ENCODE data around the gene TMEM198. TPM values are rescaled to one million over a fixed set of nuclear protein-coding genes. Genes with fewer than 3 reads are reported as not detected.

TMEM198 gene
- polyA plus RNA-seq, 1 donor (not counting 4 experiments of a cell fraction or from before 2014, with no cell fraction given) = 0.81 TPM

DNA sequence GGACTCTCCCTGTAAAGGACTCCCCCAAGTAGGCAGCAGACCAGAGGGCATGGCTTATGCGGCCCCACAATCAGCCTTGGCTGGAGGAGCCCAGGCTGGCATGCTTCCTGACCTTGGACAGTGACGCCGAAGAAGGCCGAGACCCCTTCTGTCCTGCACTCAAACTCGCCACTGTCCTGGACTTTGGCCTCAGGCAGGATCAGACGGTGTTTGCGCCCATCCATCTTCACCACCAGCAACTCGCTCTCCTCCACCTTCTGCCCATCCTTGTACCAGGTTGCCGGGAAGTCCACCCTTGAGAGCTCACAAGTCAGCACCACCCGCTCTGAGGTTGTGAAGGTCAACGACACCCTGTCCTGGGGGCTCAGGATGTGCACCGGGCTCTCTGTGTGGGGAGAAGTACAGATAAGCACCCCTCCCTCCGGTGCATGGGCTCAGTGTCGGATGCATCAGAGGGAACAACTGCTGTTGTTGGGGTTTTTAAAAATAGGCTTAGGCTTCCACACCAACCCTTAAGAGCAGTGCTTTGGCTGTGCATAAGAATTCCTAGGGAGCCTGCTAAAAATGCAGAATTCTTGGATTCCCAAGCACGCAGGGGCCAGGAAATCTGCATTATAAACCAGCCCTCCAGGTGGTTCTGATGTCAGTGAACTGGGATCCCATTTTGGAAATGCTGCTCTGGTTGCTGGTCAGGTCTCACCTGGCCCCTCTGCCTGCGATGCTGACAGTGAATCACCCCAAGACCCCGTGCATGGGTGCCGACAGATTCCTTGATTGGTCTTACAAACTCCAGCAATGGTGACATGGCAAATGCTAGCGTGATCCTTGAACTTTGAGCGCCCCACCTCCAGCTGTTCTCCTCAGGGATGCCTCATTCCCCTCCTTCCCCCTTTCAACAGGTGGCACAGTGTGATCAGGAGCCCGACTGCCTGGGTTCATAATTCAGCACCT is 21.6 kb downstream of the TMEM198 start:
- Histone ChIP-seq H3K27me3 (ENCODE audit: control insufficient read depth, extremely low read depth, insufficient read depth, low read length) (no peaks in the 10 kb centered on the region), H3K4me2 (ENCODE audit: control insufficient read depth, extremely low read depth, insufficient read depth, low read depth, low read length) (no peak overlapping the region), H3K9ac (ENCODE audit: control insufficient read depth, extremely low read depth, insufficient read depth, low read length) (no peak overlapping the region), H3K9me1 (ENCODE audit: control insufficient read depth, extremely low read depth, insufficient read depth, low read length) (no peaks in the 10 kb centered on the region), H3K36me3 (ENCODE audit: control insufficient read depth in 2 of 2, extremely low read depth in 1 of 2, insufficient read depth in 2 of 2, low read length in 2 of 2) (no peaks in the 10 kb centered on the region), H3K9me3 (ENCODE audit: control insufficient read depth, low read depth, low read length) (no peaks in the 10 kb centered on the region), H3K79me2 (ENCODE audit: control insufficient read depth, insufficient read depth, low read length) (no peaks in the 10 kb centered on the region), H2AFZ (ENCODE audit: control insufficient read depth, low read length) (no peak overlapping the region), H3K27ac (ENCODE audit: control insufficient read depth, insufficient read depth, low read length) (no peak overlapping the region), H3K4me1 (ENCODE audit: control insufficient read depth, extremely low read depth, insufficient read depth, low read length) (no peaks in the 10 kb centered on the region), H4K20me1 (ENCODE audit: control insufficient read depth, extremely low read depth, insufficient read depth, low read length) (no peaks in the 10 kb centered on the region), H3K4me3 (ENCODE audit: control insufficient read depth in 2 of 3, extremely low read depth in 1 of 3, insufficient read depth in 2 of 3, low read depth in 1 of 3, low read length in 3 of 3) (no peak overlapping the region)
- dilution Hi-C loops (cut with MboI; ENCODE audit: extremely low pct_ligation_motif_present, low sequenced_read_pairs) = no loop called here
- no peak for DNase-seq (ENCODE audit: low read depth, low spot score)
- TF ChIP-seq EZH2 (IDR thresholded peaks at IDR 0.05; ENCODE audit: low read length) = no peak
- TF ChIP-seq, protein P1, sequence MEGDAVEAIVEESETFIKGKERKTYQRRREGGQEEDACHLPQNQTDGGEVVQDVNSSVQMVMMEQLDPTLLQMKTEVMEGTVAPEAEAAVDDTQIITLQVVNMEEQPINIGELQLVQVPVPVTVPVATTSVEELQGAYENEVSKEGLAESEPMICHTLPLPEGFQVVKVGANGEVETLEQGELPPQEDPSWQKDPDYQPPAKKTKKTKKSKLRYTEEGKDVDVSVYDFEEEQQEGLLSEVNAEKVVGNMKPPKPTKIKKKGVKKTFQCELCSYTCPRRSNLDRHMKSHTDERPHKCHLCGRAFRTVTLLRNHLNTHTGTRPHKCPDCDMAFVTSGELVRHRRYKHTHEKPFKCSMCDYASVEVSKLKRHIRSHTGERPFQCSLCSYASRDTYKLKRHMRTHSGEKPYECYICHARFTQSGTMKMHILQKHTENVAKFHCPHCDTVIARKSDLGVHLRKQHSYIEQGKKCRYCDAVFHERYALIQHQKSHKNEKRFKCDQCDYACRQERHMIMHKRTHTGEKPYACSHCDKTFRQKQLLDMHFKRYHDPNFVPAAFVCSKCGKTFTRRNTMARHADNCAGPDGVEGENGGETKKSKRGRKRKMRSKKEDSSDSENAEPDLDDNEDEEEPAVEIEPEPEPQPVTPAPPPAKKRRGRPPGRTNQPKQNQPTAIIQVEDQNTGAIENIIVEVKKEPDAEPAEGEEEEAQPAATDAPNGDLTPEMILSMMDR (optimal IDR thresholded peaks at IDR 0.05 in 1 of 3, IDR thresholded peaks at IDR 0.05 in 1 of 3, conservative IDR thresholded peaks at IDR 0.05 in 1 of 3; ENCODE audit: extremely low read depth in 1 of 3, insufficient read depth in 2 of 3, low read length in 3 of 3) = no peak
- no peak for FAIRE-seq

GRCh38 chr2:219566640-219567039 is 22.8 kb downstream of the TMEM198 start:
- TF ChIP-seq EZH2 (IDR thresholded peaks at IDR 0.05; ENCODE audit: low read length) = no peak
- TF ChIP-seq, protein P1 (optimal IDR thresholded peaks at IDR 0.05 in 1 of 3, IDR thresholded peaks at IDR 0.05 in 1 of 3, conservative IDR thresholded peaks at IDR 0.05 in 1 of 3; ENCODE audit: extremely low read depth in 1 of 3, insufficient read depth in 2 of 3, low read length in 3 of 3) = no peak
- no peaks in the 10 kb centered on the region for H3K9me1 ChIP-seq (ENCODE audit: control insufficient read depth, extremely low read depth, insufficient read depth, low read length)
- no peak overlapping the region for H2AFZ ChIP-seq (ENCODE audit: control insufficient read depth, low read length)
- H3K27me3 ChIP-seq (ENCODE audit: control insufficient read depth, extremely low read depth, insufficient read depth, low read length) = no peaks in the 10 kb centered on the region
- DNase-seq (ENCODE audit: low read depth, low spot score) (no peak), FAIRE-seq (no peak)
- H3K4me2 ChIP-seq (ENCODE audit: control insufficient read depth, extremely low read depth, insufficient read depth, low read depth, low read length) = no peak overlapping the region
- H3K4me1 ChIP-seq (ENCODE audit: control insufficient read depth, extremely low read depth, insufficient read depth, low read length) = peaks cover 2% of the 10 kb centered on the region
- dilution Hi-C loops (cut with MboI; ENCODE audit: extremely low pct_ligation_motif_present, low sequenced_read_pairs) = no loop called here
- no peaks in the 10 kb centered on the region for H3K36me3 ChIP-seq (ENCODE audit: control insufficient read depth in 2 of 2, extremely low read depth in 1 of 2, insufficient read depth in 2 of 2, low read length in 2 of 2)
- no peak overlapping the region for H3K27ac ChIP-seq (ENCODE audit: control insufficient read depth, insufficient read depth, low read length)
- H3K4me3 ChIP-seq (ENCODE audit: control insufficient read depth in 2 of 3, extremely low read depth in 1 of 3, insufficient read depth in 2 of 3, low read depth in 1 of 3, low read length in 3 of 3) = no peak overlapping the region
- H3K9me3 ChIP-seq (ENCODE audit: control insufficient read depth, low read depth, low read length) = no peaks in the 10 kb centered on the region
- no peaks in the 10 kb centered on the region for H4K20me1 ChIP-seq (ENCODE audit: control insufficient read depth, extremely low read depth, insufficient read depth, low read length)
- no peak overlapping the region for H3K9ac ChIP-seq (ENCODE audit: control insufficient read depth, extremely low read depth, insufficient read depth, low read length)
- H3K79me2 ChIP-seq (ENCODE audit: control insufficient read depth, insufficient read depth, low read length) = no peaks in the 10 kb centered on the region

Measured in keratinocyte (primary cell).